Tibial nerve (tissue), 4 donors: ENCODE data around the gene TGM4.

Experiments used
- CTCF ChIP-seq, 5 experiments: fragments of 200-600 bp in 3 of 5; fragments of 450-650 bp in 2 of 5; sonication (generic) in 3 of 5; IDR thresholded peaks; one replicate each; pipeline ENCODE4 v1.5.1; 2016 to 2019; ENCODE audit warnings: antibody characterized with exemption in 5 of 5, mild to moderate bottlenecking in 3 of 5, moderate library complexity in 2 of 5
- EP300 ChIP-seq, 2 donors: sonication (generic); formaldehyde crosslinking; IDR thresholded peaks; one replicate each; pipeline ENCODE4 v1.6.1; 2017; ENCODE audit warnings: antibody characterized with exemption in 2 of 2, mild to moderate bottlenecking in 1 of 2

DNA sequence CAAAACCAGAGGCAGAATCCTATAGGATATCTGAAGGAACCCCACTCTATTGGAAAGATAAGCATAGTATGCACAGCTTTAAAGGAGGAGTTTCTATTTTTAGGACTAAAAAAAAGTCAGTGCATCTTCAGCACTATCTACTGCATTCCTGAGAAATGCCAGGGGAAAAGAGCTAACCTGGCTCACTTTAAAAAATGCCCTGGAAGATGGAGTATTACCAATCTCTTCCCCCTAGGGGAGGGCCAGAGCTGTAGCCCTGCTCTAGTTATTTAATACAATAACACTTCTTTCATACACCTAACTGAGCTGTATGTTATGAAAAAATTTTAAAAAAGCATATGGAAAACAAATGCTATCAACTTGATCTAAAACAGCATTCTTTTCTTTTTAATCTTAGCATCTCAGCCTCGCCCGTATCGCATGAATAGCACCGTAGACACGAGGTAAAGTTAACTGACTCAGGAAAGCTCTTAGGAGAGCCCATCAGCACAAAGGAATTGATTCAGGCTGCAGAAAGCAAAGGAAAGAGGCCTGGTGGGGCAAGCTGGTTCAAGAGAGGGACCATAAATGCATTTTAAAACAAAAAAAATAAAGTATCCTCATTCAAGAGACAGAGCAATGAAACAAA lies 50.2 kb downstream of the TGM4 start:
- TF ChIP-seq CTCF (IDR thresholded peaks at IDR 0.05) = no peak
- TF ChIP-seq EP300 (IDR thresholded peaks at IDR 0.05) = no peak
